Fibroblast of lung (primary cell): ENCODE data around the gene NUP62CL. TPM values are rescaled to one million over a fixed set of nuclear protein-coding genes. Genes with fewer than 3 reads are reported as not detected.

ENCODE experiments used
- DNase-seq, 2 donors: peaks; one replicate each; pipeline versions ENCODE4 v3.0.0 to v3.0.0-alpha.2; 2010; ENCODE audit warnings: low read depth in 2 of 2
- H2AFZ ChIP-seq: 2 replicates; pipeline ENCODE4 v1.5.1; 2012; ENCODE audit warnings: low read length, control low read depth, inconsistent platforms
- H3K27ac ChIP-seq: 2 replicates; pipeline ENCODE4 v1.5.1; 2011; ENCODE audit warnings: low read length, control low read depth; ENCODE audit not compliant: insufficient read depth
- H3K27me3 ChIP-seq: 2 replicates; pipeline ENCODE4 v1.5.1; 2011; ENCODE audit warnings: mild to moderate bottlenecking, low read length; ENCODE audit not compliant: control insufficient read depth, insufficient read depth
- H3K36me3 ChIP-seq: 2 replicates; pipeline ENCODE4 v1.5.1; 2011; ENCODE audit warnings: low read length; ENCODE audit not compliant: control insufficient read depth, insufficient read depth
- H3K4me1 ChIP-seq: 2 replicates; pipeline ENCODE4 v1.5.1; 2011; ENCODE audit warnings: low read length; ENCODE audit not compliant: control insufficient read depth, insufficient read depth; ENCODE audit errors: extremely low read depth
- H3K4me2 ChIP-seq: 2 replicates; pipeline ENCODE4 v1.5.1; 2011; ENCODE audit warnings: low read length, control low read depth; ENCODE audit not compliant: insufficient read depth; ENCODE audit errors: extremely low read depth
- H3K4me3 ChIP-seq, 4 experiments: fragments of 200-600 bp in 1 of 4; sonication (generic) in 1 of 4; replicated peaks in 1 of 4; 2 replicates each; pipeline ENCODE4 v1.5.1; 2011 to 2016; ENCODE audit warnings: low read length in 4 of 4, low read depth in 3 of 4, mild to moderate bottlenecking in 3 of 4, control low read depth in 2 of 4, inconsistent platforms in 1 of 4, mixed read lengths in 1 of 4; ENCODE audit not compliant: insufficient read depth in 1 of 4; ENCODE audit errors: control extremely low read depth in 1 of 4
- H3K79me2 ChIP-seq: 2 replicates; pipeline ENCODE4 v1.5.1; 2012; ENCODE audit warnings: mild to moderate bottlenecking, low read length, inconsistent platforms; ENCODE audit not compliant: control insufficient read depth, insufficient read depth
- H3K9ac ChIP-seq: 2 replicates; pipeline ENCODE4 v1.5.1; 2011; ENCODE audit warnings: mild to moderate bottlenecking, low read length, control low read depth; ENCODE audit not compliant: insufficient read depth
- H3K9me3 ChIP-seq: 2 replicates; pipeline ENCODE4 v1.5.1; 2012; ENCODE audit warnings: low read depth, low read length; ENCODE audit not compliant: control insufficient read depth, insufficient read depth
- H4K20me1 ChIP-seq: 2 replicates; pipeline ENCODE4 v1.5.1; 2011; ENCODE audit warnings: low read length; ENCODE audit not compliant: control insufficient read depth, insufficient read depth; ENCODE audit errors: extremely low read depth
- CTCF ChIP-seq, 2 donors: IDR thresholded peaks in 1 of 2; conservative IDR thresholded peaks in 1 of 2; 1 replicate in 1 of 2; 2 replicates in 1 of 2; pipeline ENCODE4 v1.5.1; 2011 to 2012; ENCODE audit warnings: low read length in 2 of 2, control low read depth in 1 of 2, inconsistent platforms in 1 of 2, low read depth in 1 of 2, mild to moderate bottlenecking in 1 of 2
- EZH2 ChIP-seq: IDR thresholded peaks from 2 replicates; pipeline ENCODE4 v1.5.1; 2012; ENCODE audit warnings: low read length, control low read depth, mild to moderate bottlenecking; ENCODE audit errors: missing control alignments
- polyA plus RNA-seq, 2 donors: library from polyadenylated mRNA; depleted of rRNA in 1 of 2; stranded (reverse) in 1 of 2; unstranded in 1 of 2; fragments of >200 nt; gene quantifications; 2 replicates each; pipeline ENCODE4 v1.2.1, GENCODE V29; 2011 to 2012; ENCODE audit warnings: missing spikeins in 1 of 2
- total RNA-seq: library from RNA; depleted of rRNA; stranded (reverse); fragments of >200 nt; gene quantifications from 2 replicates; pipeline ENCODE4 v1.2.1, GENCODE V29; 2014

NUP62CL gene
- total and polyA plus RNA-seq, 2 donors (not counting 1 experiment from before 2014, with no cell fraction given), result under 0.01 TPM; not detected in 1

GRCh38 chrX:107226757-107227156, 20.5 kb upstream of the NUP62CL start:
- no peak for TF ChIP-seq EZH2
- Histone ChIP-seq H3K9ac (no peak overlapping the region), H3K4me1 (no peaks in the 10 kb centered on the region), H3K9me3 (no peaks in the 10 kb centered on the region), H4K20me1 (no peaks in the 10 kb centered on the region), H3K27ac (no peak overlapping the region), H3K79me2 (no peaks in the 10 kb centered on the region), H3K27me3 (no peaks in the 10 kb centered on the region), H2AFZ (no peak overlapping the region), H3K4me3 (no peak overlapping the region), H3K36me3 (no peaks in the 10 kb centered on the region), H3K4me2 (no peak overlapping the region)
- no peak for DNase-seq

- H3K4me3 ChIP-seq, result no peak overlapping the region
- H4K20me1 ChIP-seq, result no peaks in the 10 kb centered on the region
- no peak for DNase-seq
- no peaks in the 10 kb centered on the region for H3K27me3 ChIP-seq
- TF ChIP-seq EZH2 (no peak), CTCF (conservative IDR thresholded peaks at IDR 0.05 in 1 of 2, IDR thresholded peaks at IDR 0.05 in 1 of 2; ENCODE audit: low read depth in 1 of 2, low read length in 2 of 2) (no peak)
- H3K27ac ChIP-seq, result no peak overlapping the region
- no peaks in the 10 kb centered on the region for H3K9me3 ChIP-seq
- no peaks in the 10 kb centered on the region for H3K79me2 ChIP-seq
- no peak overlapping the region for H3K4me2 ChIP-seq
- no peak overlapping the region for H2AFZ ChIP-seq
- H3K9ac ChIP-seq, result no peak overlapping the region
- H3K36me3 ChIP-seq, result no peaks in the 10 kb centered on the region
- H3K4me1 ChIP-seq, result no peaks in the 10 kb centered on the region
These were observed 7.2 kb upstream of the NUP62CL start for GRCh38 chrX:107213477-107213876.

GRCh38 chrX:107207943-107208342, 1.7 kb upstream of the NUP62CL start:
- H3K4me2 ChIP-seq, result no peak overlapping the region
- H3K9me3 ChIP-seq, result no peaks in the 10 kb centered on the region
- TF ChIP-seq CTCF (conservative IDR thresholded peaks at IDR 0.05 in 1 of 2, IDR thresholded peaks at IDR 0.05 in 1 of 2; ENCODE audit: low read depth in 1 of 2, low read length in 2 of 2) (no peak), EZH2 (no peak)
- no peak overlapping the region for H3K4me3 ChIP-seq
- no peak overlapping the region for H2AFZ ChIP-seq
- H3K79me2 ChIP-seq, result no peaks in the 10 kb centered on the region
- no peak for DNase-seq
- H4K20me1 ChIP-seq, result no peaks in the 10 kb centered on the region
- no peaks in the 10 kb centered on the region for H3K36me3 ChIP-seq
- no peaks in the 10 kb centered on the region for H3K27me3 ChIP-seq
- H3K27ac ChIP-seq, result no peak overlapping the region
- no peaks in the 10 kb centered on the region for H3K4me1 ChIP-seq
- no peak overlapping the region for H3K9ac ChIP-seq
